A549 (cell line): ENCODE data around the gene PRKN. TPM values are rescaled to one million over a fixed set of nuclear protein-coding genes. Genes with fewer than 3 reads are reported as not detected.

Experiments used
- ATAC-seq, 2 experiments: fragments of 200-7000 bp in 1 of 2; fragments of >200 bp in 1 of 2; cut with Nextera tagmentation in 1 of 2; cut with Tn5 transposase in 1 of 2; 3 replicates each; pipeline versions ENCODE4 v1.8.0 to v1.9.1; 2018 to 2020; ENCODE audit warnings: mild to moderate bottlenecking in 1 of 2, moderate library complexity in 1 of 2
- CTCF ChIA-PET: fragments of 300-600 bp; sonication (Branson Sonifier 250); formaldehyde crosslinking; extraction: SDS; loops from one replicate; lab custom pipeline; 2021; ENCODE audit warnings: antibody characterized with exemption, inconsistent platforms; lab: Yijun Ruan, JAX
- POLR2A ChIA-PET: fragments of 350-600 bp; formaldehyde crosslinking; extraction: SDS; loops from one replicate; lab custom pipeline; 2021; ENCODE audit warnings: antibody characterized with exemption, inconsistent platforms; lab: Yijun Ruan, JAX
- DNase-seq, 2 experiments: peaks; one replicate each; pipeline versions ENCODE4 v3.0.0 to v3.0.0-alpha.2; 2011 to 2016; ENCODE audit warnings: low read depth in 1 of 2, low spot score in 1 of 2
- FAIRE-seq: peaks from 2 replicates; lab custom pipeline; 2011; peaks lifted over from hg19 to GRCh38; lab: Jason Lieb, UNC
- H3K27ac ChIP-seq, 2 experiments: fragments of >200 bp; sonication (Bioruptor Twin); formaldehyde crosslinking; 3 replicates each; pipeline ENCODE4 v1.5.1; 2016 to 2017
- H3K4me1 ChIP-seq: fragments of >200 bp; sonication (Bioruptor Twin); formaldehyde crosslinking; 3 replicates; pipeline ENCODE4 v1.6.1; 2016
- H3K4me2 ChIP-seq: fragments of >200 bp; sonication (Bioruptor Twin); formaldehyde crosslinking; 3 replicates; pipeline ENCODE4 v1.6.1; 2016
- H3K4me3 ChIP-seq: fragments of >200 bp; sonication (Bioruptor Twin); formaldehyde crosslinking; 3 replicates; pipeline ENCODE4 v1.5.1; 2016
- H3K9me3 ChIP-seq: fragments of >200 bp; sonication (Bioruptor Twin); formaldehyde crosslinking; 3 replicates; pipeline ENCODE4 v1.6.1; 2016
- BHLHE40 ChIP-seq: IDR thresholded peaks from 2 replicates; pipeline ENCODE4 v1.6.1; 2012; ENCODE audit warnings: low read depth, low read length, inconsistent platforms
- CBX8 ChIP-seq: fragments of 200-600 bp; sonication (generic); IDR thresholded peaks from 2 replicates; pipeline ENCODE4 v1.6.1; 2016
- CHD2 ChIP-seq: fragments of 150-350 bp; IDR thresholded peaks from 2 replicates; pipeline ENCODE4 v1.6.1; 2014; ENCODE audit warnings: low read length; ENCODE audit not compliant: partially characterized antibody
- EHMT2 ChIP-seq: fragments of 200-600 bp; sonication (generic); IDR thresholded peaks from 2 replicates; pipeline ENCODE4 v1.6.1; 2016; ENCODE audit warnings: antibody characterized with exemption, low read depth, mild to moderate bottlenecking, moderate library complexity
- ESRRA ChIP-seq: fragments of 150-350 bp; IDR thresholded peaks from 2 replicates; pipeline ENCODE4 v1.6.1; 2014; ENCODE audit warnings: mild to moderate bottlenecking, low read length, borderline replicate concordance
- FOSB ChIP-seq: fragments of 250-450 bp; sonication (Bioruptor Pico); IDR thresholded peaks from 2 replicates; pipeline ENCODE4 v1.5.0; 2020; ENCODE audit warnings: mild to moderate bottlenecking, moderate library complexity
- FOSL2 ChIP-seq, 2 experiments: fragments of 450-650 bp in 1 of 2; fragments of >200 bp in 1 of 2; sonication (Bioruptor Twin) in 1 of 2; formaldehyde crosslinking; IDR thresholded peaks; 2 replicates each; pipeline versions ENCODE4 v1.5.0 to v1.6.1; 2016 to 2020; ENCODE audit warnings: mild to moderate bottlenecking in 1 of 2, moderate library complexity in 1 of 2
- GATA3 ChIP-seq: IDR thresholded peaks from 2 replicates; pipeline ENCODE4 v1.6.1; 2012; ENCODE audit warnings: borderline replicate concordance
- HDAC2 ChIP-seq: fragments of 200-600 bp; sonication (generic); IDR thresholded peaks from 2 replicates; pipeline ENCODE4 v1.6.1; 2016
- HEYL ChIP-seq: fragments of 250-450 bp; sonication (Bioruptor Pico); IDR thresholded peaks from 2 replicates; pipeline ENCODE4 v1.8.0; 2021; ENCODE audit warnings: mild to moderate bottlenecking, moderate library complexity
- HOXB13 ChIP-seq: fragments of 250-450 bp; sonication (Bioruptor Pico); IDR thresholded peaks from 2 replicates; pipeline ENCODE4 v1.5.0; 2020; ENCODE audit warnings: low read depth, mild to moderate bottlenecking, moderate library complexity
- JUN ChIP-seq, 2 experiments: fragments of >200 bp; sonication (Bioruptor Twin); formaldehyde crosslinking; IDR thresholded peaks; 2 replicates in 1 of 2; 3 replicates in 1 of 2; pipeline ENCODE4 v1.6.1; 2016 to 2017
- JUNB ChIP-seq: fragments of >200 bp; sonication (Bioruptor Twin); formaldehyde crosslinking; IDR thresholded peaks from 2 replicates; pipeline ENCODE4 v1.6.1; 2016
- KDM1A ChIP-seq: fragments of 200-600 bp; sonication (generic); IDR thresholded peaks from 2 replicates; pipeline ENCODE4 v1.6.1; 2016; ENCODE audit warnings: low read depth, mild to moderate bottlenecking
- MYC ChIP-seq: IDR thresholded peaks from 2 replicates; pipeline ENCODE4 v1.6.1; 2012; ENCODE audit warnings: mild to moderate bottlenecking, inconsistent platforms, low read length, improper control_type of control experiment, borderline replicate concordance
- NFE2L2 ChIP-seq: fragments of 150-350 bp; conservative IDR thresholded peaks from 2 replicates; pipeline ENCODE4 v1.6.1; 2014; ENCODE audit warnings: low read length
- PHF8 ChIP-seq: fragments of 200-600 bp; sonication (generic); IDR thresholded peaks from 2 replicates; pipeline ENCODE4 v1.6.1; 2016; ENCODE audit warnings: low read depth, mild to moderate bottlenecking, antibody characterized with exemption, moderate library complexity, borderline replicate concordance
- POLR2A ChIP-seq: IDR thresholded peaks from 2 replicates; pipeline ENCODE4 v1.6.1; 2012; ENCODE audit warnings: mild to moderate bottlenecking, low read length
- POLR2AphosphoS2 ChIP-seq: conservative IDR thresholded peaks from 2 replicates; pipeline ENCODE4 v1.6.1; 2012; ENCODE audit warnings: low read length, improper control_type of control experiment, inconsistent platforms
- SREBF2 ChIP-seq: fragments of 450-650 bp; IDR thresholded peaks from 2 replicates; pipeline ENCODE4 v1.6.1; 2014; ENCODE audit warnings: mild to moderate bottlenecking, moderate library complexity
- ZFP36 ChIP-seq: fragments of 450-650 bp; IDR thresholded peaks from 2 replicates; pipeline ENCODE4 v1.6.1; 2014; ENCODE audit warnings: borderline replicate concordance; ENCODE audit not compliant: partially characterized antibody
- WGBS: methylation state at CpG from one replicate; pipeline ENCODE4 v1.1.6; 2017; ENCODE audit errors: missing lambda C conversion rate; 5-methylcytosine and 5-hydroxymethylcytosine counted together
- polyA plus RNA-seq, 4 experiments: library from polyadenylated mRNA; depleted of rRNA in 3 of 4; stranded (reverse); fragments of >200 nt; fragmentation: RNase III in 1 of 4; extraction: RNeasy Plus Mini Kit Qiagen cat#74134 plus additional on column Dnase treatment in 1 of 4; gene quantifications; 2 replicates in 3 of 4; 3 replicates in 1 of 4; pipeline ENCODE4 v1.2.3, GENCODE V29; 2011 to 2017
- TF ChIP-seq, protein P1 (sequence below): fragments of 450-650 bp; IDR thresholded peaks from 2 replicates; pipeline ENCODE4 v1.6.1; 2014; ENCODE audit warnings: antibody characterized with exemption
- TF ChIP-seq, protein P2 (sequence below): IDR thresholded peaks from 2 replicates; pipeline ENCODE4 v1.6.1; 2012
- TF ChIP-seq, protein P3 (sequence below): fragments of 200-600 bp; sonication (generic); IDR thresholded peaks from 2 replicates; pipeline ENCODE4 v1.6.1; 2016; ENCODE audit warnings: antibody characterized with exemption, mild to moderate bottlenecking, moderate library complexity
- TF ChIP-seq, protein P4 (sequence below): fragments of >200 bp; sonication (Bioruptor Twin); formaldehyde crosslinking; IDR thresholded peaks from 2 replicates; pipeline ENCODE4 v1.6.1; 2016
- TF ChIP-seq, protein P5 (sequence below): fragments of >200 bp; sonication (Bioruptor Twin); formaldehyde crosslinking; IDR thresholded peaks from 3 replicates; pipeline ENCODE4 v1.6.1; 2016

The PRKN gene
- polyA plus RNA-seq, 2 of the 4 experiments (the other 2 are of a cell fraction), result 0.36 to 0.39 TPM

DNA sequence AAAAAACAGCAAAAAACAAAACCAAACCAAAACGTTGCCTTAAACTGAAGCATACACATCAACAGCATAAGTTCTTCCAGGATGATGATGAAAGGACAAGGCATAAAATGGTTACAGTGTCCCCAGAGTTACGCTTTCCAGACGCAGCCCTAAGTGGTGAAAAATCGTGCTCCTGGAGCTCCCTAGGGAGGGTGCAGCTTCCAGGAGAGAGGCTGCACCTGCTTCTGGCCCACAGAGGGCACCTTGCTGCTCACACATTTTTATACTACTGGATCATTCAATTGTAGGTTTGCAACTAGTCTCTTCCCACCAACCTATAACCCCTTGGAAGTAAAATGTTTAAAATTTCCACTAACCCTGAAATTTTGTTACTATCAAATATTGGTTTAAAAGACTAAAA is 115.0 kb downstream of the PRKN start:
- no peak for TF ChIP-seq HOXB13 (CRISPR knock-in tag)
- no peak for TF ChIP-seq ESRRA
- no peak for TF ChIP-seq GATA3
- no peak for TF ChIP-seq JUN (IDR thresholded peaks at IDR 0.05)
- TF ChIP-seq ZFP36, result no peak
- TF ChIP-seq JUNB, result no peak
- no peak for TF ChIP-seq POLR2AphosphoS2
- TF ChIP-seq KDM1A, result no peak
- TF ChIP-seq POLR2A, result no peak
- TF ChIP-seq, protein P1, sequence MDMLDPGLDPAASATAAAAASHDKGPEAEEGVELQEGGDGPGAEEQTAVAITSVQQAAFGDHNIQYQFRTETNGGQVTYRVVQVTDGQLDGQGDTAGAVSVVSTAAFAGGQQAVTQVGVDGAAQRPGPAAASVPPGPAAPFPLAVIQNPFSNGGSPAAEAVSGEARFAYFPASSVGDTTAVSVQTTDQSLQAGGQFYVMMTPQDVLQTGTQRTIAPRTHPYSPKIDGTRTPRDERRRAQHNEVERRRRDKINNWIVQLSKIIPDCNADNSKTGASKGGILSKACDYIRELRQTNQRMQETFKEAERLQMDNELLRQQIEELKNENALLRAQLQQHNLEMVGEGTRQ, result no peak
- TF ChIP-seq FOSL2 (IDR thresholded peaks at IDR 0.05), result no peak
- TF ChIP-seq FOSL2 (CRISPR knock-in tag; IDR thresholded peaks at IDR 0.05), result no peak
- TF ChIP-seq, protein P2, sequence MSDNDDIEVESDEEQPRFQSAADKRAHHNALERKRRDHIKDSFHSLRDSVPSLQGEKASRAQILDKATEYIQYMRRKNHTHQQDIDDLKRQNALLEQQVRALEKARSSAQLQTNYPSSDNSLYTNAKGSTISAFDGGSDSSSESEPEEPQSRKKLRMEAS, result no peak
- TF ChIP-seq, protein P3, sequence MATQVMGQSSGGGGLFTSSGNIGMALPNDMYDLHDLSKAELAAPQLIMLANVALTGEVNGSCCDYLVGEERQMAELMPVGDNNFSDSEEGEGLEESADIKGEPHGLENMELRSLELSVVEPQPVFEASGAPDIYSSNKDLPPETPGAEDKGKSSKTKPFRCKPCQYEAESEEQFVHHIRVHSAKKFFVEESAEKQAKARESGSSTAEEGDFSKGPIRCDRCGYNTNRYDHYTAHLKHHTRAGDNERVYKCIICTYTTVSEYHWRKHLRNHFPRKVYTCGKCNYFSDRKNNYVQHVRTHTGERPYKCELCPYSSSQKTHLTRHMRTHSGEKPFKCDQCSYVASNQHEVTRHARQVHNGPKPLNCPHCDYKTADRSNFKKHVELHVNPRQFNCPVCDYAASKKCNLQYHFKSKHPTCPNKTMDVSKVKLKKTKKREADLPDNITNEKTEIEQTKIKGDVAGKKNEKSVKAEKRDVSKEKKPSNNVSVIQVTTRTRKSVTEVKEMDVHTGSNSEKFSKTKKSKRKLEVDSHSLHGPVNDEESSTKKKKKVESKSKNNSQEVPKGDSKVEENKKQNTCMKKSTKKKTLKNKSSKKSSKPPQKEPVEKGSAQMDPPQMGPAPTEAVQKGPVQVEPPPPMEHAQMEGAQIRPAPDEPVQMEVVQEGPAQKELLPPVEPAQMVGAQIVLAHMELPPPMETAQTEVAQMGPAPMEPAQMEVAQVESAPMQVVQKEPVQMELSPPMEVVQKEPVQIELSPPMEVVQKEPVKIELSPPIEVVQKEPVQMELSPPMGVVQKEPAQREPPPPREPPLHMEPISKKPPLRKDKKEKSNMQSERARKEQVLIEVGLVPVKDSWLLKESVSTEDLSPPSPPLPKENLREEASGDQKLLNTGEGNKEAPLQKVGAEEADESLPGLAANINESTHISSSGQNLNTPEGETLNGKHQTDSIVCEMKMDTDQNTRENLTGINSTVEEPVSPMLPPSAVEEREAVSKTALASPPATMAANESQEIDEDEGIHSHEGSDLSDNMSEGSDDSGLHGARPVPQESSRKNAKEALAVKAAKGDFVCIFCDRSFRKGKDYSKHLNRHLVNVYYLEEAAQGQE, result no peak
- TF ChIP-seq FOSB, result no peak
- POLR2A ChIA-PET, result interaction anchor here (0.7 kb wide), 1 partner anchor 799 kb away, joined by 8 read pairs; no protein-coding TSS in a partner anchor
- FAIRE-seq (no peak), ATAC-seq (no peak), DNase-seq (no peak)
- CTCF ChIA-PET, result interaction anchor here (0.7 kb wide), 1 partner anchor 474 kb away, joined by 3 read pairs; no protein-coding TSS in a partner anchor
- Histone ChIP-seq H3K4me3 (no peak overlapping the region), H3K27ac (no peak overlapping the region), H3K4me1 (no peaks in the 10 kb centered on the region), H3K9me3 (no peaks in the 10 kb centered on the region), H3K4me2 (no peak overlapping the region)
- 25% methylated on average over 4 of the region's 4 CpGs for WGBS

DNA sequence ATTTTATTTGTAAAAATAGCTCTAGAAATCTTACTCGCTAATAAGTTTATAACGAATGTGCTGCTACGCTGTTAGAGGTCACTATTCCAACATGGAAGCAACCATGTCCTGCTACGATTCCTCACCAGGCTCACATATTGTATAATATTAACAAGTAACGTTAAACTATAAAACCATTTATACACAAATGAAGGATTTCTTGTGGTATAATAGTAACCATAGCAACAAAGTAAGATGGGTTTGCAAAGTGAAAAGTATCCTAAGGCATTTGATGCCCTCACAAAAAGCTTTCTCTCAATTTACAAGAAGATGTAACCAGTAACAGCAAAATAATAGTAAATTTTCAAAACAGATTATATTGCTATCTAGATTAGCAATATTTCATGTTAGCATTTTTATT is 117.2 kb downstream of the PRKN start:
- DNase-seq (no peak), ATAC-seq (no peak), FAIRE-seq (no peak)
- Histone ChIP-seq H3K4me2 (no peak overlapping the region), H3K4me1 (no peaks in the 10 kb centered on the region), H3K9me3 (no peaks in the 10 kb centered on the region), H3K4me3 (no peak overlapping the region), H3K27ac (no peak overlapping the region)
- TF ChIP-seq CHD2 (no peak), BHLHE40 (no peak), NFE2L2 (no peak), HEYL (no peak), KDM1A (no peak), CBX8 (no peak), SREBF2 (no peak), POLR2A (no peak), PHF8 (no peak), MYC (no peak), FOSL2 (IDR thresholded peaks at IDR 0.05) (no peak), FOSL2 (CRISPR knock-in tag; IDR thresholded peaks at IDR 0.05) (no peak), HDAC2 (no peak), EHMT2 (no peak), POLR2AphosphoS2 (no peak)
- TF ChIP-seq, protein P4, sequence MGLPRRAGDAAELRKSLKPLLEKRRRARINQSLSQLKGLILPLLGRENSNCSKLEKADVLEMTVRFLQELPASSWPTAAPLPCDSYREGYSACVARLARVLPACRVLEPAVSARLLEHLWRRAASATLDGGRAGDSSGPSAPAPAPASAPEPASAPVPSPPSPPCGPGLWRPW, result no peak
- TF ChIP-seq, protein P5, sequence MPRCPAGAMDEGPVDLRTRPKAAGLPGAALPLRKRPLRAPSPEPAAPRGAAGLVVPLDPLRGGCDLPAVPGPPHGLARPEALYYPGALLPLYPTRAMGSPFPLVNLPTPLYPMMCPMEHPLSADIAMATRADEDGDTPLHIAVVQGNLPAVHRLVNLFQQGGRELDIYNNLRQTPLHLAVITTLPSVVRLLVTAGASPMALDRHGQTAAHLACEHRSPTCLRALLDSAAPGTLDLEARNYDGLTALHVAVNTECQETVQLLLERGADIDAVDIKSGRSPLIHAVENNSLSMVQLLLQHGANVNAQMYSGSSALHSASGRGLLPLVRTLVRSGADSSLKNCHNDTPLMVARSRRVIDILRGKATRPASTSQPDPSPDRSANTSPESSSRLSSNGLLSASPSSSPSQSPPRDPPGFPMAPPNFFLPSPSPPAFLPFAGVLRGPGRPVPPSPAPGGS, result no peak
- CTCF ChIA-PET, result no interaction called here
- 72% methylated on average over 5 of the region's 5 CpGs for WGBS
- POLR2A ChIA-PET, result no interaction called here
